OCI-LY1 (cell line): ENCODE measurements around the gene OSTF1.

ENCODE experiments used
- EZH2 ChIP-seq: fragments of 200-600 bp; sonication (generic), shearing (Covaris generic); IDR thresholded peaks from 2 replicates; pipeline ENCODE4 v1.8.0; 2017; ENCODE audit warnings: borderline replicate concordance, mixed run types, mild to moderate bottlenecking, antibody characterized with exemption, low read length, moderate library complexity, mixed read lengths
- TF ChIP-seq, protein P1 (sequence below): fragments of 200-600 bp; sonication (generic), shearing (Covaris generic); IDR thresholded peaks from 2 replicates; pipeline ENCODE4 v1.5.1; 2017; ENCODE audit warnings: mild to moderate bottlenecking, antibody characterized with exemption, low read length, moderate library complexity, mixed read lengths

DNA sequence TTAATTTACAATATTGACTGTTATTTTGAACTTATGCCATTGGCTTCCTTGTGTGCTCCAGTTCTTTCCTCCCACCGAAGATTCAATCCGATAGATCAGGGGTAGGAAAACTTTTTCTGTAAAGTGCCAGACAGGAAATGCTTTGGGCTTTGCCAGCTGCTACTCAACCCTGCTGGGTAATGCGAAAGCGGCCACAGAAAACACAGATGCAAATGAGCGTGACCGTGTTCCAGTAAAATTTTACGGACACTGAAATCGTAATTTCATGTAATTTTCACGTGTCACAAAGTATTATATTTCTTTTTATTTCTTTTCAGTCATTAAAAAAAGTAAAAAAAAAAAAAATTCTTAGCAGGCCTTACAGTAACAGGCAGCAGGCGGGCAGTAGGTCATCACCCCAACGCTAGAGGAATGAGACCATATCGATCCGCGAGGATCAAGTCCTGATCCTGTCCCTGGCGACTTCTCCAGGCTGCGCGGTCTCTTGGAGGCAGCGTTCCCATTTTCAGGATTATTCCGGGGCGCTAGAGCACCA lies 958 bp upstream of the OSTF1 start:
- TF ChIP-seq, protein P1, sequence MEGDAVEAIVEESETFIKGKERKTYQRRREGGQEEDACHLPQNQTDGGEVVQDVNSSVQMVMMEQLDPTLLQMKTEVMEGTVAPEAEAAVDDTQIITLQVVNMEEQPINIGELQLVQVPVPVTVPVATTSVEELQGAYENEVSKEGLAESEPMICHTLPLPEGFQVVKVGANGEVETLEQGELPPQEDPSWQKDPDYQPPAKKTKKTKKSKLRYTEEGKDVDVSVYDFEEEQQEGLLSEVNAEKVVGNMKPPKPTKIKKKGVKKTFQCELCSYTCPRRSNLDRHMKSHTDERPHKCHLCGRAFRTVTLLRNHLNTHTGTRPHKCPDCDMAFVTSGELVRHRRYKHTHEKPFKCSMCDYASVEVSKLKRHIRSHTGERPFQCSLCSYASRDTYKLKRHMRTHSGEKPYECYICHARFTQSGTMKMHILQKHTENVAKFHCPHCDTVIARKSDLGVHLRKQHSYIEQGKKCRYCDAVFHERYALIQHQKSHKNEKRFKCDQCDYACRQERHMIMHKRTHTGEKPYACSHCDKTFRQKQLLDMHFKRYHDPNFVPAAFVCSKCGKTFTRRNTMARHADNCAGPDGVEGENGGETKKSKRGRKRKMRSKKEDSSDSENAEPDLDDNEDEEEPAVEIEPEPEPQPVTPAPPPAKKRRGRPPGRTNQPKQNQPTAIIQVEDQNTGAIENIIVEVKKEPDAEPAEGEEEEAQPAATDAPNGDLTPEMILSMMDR = no peak
- TF ChIP-seq EZH2 = no peak
